HL-60 (cell line): ENCODE results near the gene GNAI1.

Experiments used
- DNase-seq, 2 experiments: peaks; one replicate each; pipeline ENCODE4 v3.0.0-alpha.2; 2010 to 2020; ENCODE audit warnings: low read depth in 1 of 2, low spot score in 1 of 2
- H3K27ac ChIP-seq: fragments of 250-450 bp; sonication (Bioruptor Pico); replicated peaks from 2 replicates; pipeline ENCODE4 v1.5.1; 2020; ENCODE audit warnings: mild to moderate bottlenecking, moderate library complexity
- H3K27me3 ChIP-seq: fragments of 250-450 bp; sonication (Bioruptor Pico); 2 replicates; pipeline ENCODE4 v1.5.1; 2021; ENCODE audit warnings: mild to moderate bottlenecking, moderate library complexity; ENCODE audit not compliant: insufficient read depth, poor library complexity, severe bottlenecking
- H3K4me3 ChIP-seq: replicated peaks from 2 replicates; pipeline ENCODE4 v1.5.1; 2011; ENCODE audit warnings: mild to moderate bottlenecking, control low read depth, low read length; ENCODE audit not compliant: insufficient read depth
- CTCF ChIP-seq: IDR thresholded peaks from one replicate; pipeline ENCODE4 v1.5.1; 2011; ENCODE audit warnings: low read length, control low read depth, inconsistent platforms; ENCODE audit not compliant: insufficient read depth
- GABPA ChIP-seq: IDR thresholded peaks from 2 replicates; pipeline ENCODE4 v1.6.1; 2012; ENCODE audit warnings: low read depth
- POLR2AphosphoS5 ChIP-seq: IDR thresholded peaks from 2 replicates; pipeline ENCODE4 v1.6.1; 2012; ENCODE audit warnings: low read depth
- SPI1 ChIP-seq: IDR thresholded peaks from 2 replicates; pipeline ENCODE4 v1.6.1; 2012; ENCODE audit warnings: low read depth, mild to moderate bottlenecking, borderline replicate concordance
- TF ChIP-seq, protein P1 (sequence below): IDR thresholded peaks from 2 replicates; pipeline ENCODE4 v1.6.1; 2012; ENCODE audit warnings: low read depth; ENCODE audit not compliant: insufficient replicate concordance

Gene GNAI1

DNA sequence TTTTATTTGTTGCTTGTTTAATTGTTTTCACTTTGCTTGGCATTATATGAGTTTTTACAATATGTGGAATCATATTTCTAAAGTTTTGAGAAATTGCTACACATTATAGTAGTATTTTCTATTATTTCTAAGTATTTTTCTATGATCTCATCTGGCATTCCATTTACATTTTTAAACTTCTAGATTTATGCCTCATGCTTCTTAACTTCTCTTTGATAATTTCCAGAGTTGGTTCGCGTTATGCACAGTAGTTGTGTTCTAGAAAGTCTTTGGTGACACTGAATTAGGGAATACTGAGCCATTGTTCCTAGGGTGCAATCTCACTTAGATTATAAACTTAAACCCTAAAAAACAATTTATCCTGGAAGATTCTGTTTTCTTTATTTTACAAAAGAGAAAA is 129.2 kb downstream of the GNAI1 start:
- TF ChIP-seq CTCF (no peak), POLR2AphosphoS5 (no peak), SPI1 (no peak), GABPA (no peak)
- TF ChIP-seq, protein P1, sequence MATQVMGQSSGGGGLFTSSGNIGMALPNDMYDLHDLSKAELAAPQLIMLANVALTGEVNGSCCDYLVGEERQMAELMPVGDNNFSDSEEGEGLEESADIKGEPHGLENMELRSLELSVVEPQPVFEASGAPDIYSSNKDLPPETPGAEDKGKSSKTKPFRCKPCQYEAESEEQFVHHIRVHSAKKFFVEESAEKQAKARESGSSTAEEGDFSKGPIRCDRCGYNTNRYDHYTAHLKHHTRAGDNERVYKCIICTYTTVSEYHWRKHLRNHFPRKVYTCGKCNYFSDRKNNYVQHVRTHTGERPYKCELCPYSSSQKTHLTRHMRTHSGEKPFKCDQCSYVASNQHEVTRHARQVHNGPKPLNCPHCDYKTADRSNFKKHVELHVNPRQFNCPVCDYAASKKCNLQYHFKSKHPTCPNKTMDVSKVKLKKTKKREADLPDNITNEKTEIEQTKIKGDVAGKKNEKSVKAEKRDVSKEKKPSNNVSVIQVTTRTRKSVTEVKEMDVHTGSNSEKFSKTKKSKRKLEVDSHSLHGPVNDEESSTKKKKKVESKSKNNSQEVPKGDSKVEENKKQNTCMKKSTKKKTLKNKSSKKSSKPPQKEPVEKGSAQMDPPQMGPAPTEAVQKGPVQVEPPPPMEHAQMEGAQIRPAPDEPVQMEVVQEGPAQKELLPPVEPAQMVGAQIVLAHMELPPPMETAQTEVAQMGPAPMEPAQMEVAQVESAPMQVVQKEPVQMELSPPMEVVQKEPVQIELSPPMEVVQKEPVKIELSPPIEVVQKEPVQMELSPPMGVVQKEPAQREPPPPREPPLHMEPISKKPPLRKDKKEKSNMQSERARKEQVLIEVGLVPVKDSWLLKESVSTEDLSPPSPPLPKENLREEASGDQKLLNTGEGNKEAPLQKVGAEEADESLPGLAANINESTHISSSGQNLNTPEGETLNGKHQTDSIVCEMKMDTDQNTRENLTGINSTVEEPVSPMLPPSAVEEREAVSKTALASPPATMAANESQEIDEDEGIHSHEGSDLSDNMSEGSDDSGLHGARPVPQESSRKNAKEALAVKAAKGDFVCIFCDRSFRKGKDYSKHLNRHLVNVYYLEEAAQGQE = no peak
- Histone ChIP-seq H3K27me3 (no peaks in the 10 kb centered on the region), H3K4me3 (no peak overlapping the region), H3K27ac (no peak overlapping the region)
- no peak for DNase-seq

- no peak for TF ChIP-seq CTCF
- no peak for TF ChIP-seq SPI1
- no peak for TF ChIP-seq POLR2AphosphoS5
- Histone ChIP-seq H3K27me3 (no peaks in the 10 kb centered on the region), H3K4me3 (no peak overlapping the region), H3K27ac (no peak overlapping the region)
- no peak for DNase-seq
Measured at GRCh38 chr7:80264769-80265495, 130.3 kb downstream of the GNAI1 start.

DNA sequence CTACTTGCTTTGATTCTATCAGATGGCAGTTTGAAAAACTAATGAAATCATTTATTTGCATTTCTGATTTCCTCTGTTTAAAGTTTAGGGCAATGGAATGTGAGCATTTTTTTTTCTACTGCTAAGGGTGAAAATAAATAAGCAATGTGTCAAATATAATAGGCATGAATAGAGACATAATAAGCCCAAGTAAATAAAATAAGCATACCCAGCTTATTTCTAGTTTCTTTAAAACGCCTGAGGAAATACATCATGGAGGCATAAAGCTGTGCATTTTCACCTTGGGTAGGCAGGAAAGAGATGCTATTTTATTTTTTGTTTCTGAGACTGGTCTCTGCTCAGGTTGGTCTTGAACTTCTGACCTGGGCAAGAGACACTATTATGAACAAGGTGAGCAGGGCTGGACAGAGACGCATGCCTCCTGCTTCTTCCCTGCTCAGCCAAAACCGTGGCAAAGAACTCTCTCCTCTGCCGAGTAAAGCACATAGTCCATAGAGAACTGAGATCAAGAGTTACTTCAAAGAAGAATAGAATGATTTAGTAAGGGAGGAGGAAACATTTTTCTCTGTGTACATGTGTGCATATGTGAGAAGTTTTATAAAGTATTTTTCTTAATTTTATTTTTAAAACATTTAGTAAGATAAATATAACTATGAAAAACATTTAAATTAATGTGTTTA is 138.1 kb downstream of the GNAI1 start:
- Histone ChIP-seq H3K4me3 (no peak overlapping the region), H3K27me3 (no peaks in the 10 kb centered on the region), H3K27ac (no peak overlapping the region)
- no peak for DNase-seq
- TF ChIP-seq GABPA = no peak
- no peak for TF ChIP-seq SPI1
- TF ChIP-seq, protein P1 = no peak

GRCh38 chr7:80273327-80273726 is 138.7 kb downstream of the GNAI1 start:
- DNase-seq = no peak
- H3K4me3 ChIP-seq = no peak overlapping the region
- H3K27me3 ChIP-seq = no peaks in the 10 kb centered on the region
- TF ChIP-seq CTCF (no peak), GABPA (no peak), POLR2AphosphoS5 (no peak), SPI1 (no peak)
- TF ChIP-seq, protein P1 = no peak
- H3K27ac ChIP-seq = no peak overlapping the region
